PC-9 (cell line): Measurements from ENCODE around the gene LRRC2. TPM values are rescaled to one million over a fixed set of nuclear protein-coding genes. Genes with fewer than 3 reads are reported as not detected.
"Not testable (repeated sequence)": the region's sequence is repeated elsewhere in the genome, so short reads cannot be mapped to it uniquely, and the experiment has no call there.

Source experiments
- BruUV-seq: library from RNA; stranded (reverse); fragments of 400-500 nt; replicated peaks from 2 replicates; lab custom pipeline; 2021; lab: Mats Ljungman, UMichigan
- CTCF ChIA-PET: fragments of 300-600 bp; sonication (Branson Sonifier 250); formaldehyde crosslinking; loops from one replicate; lab custom pipeline; 2022; ENCODE audit warnings: antibody characterized with exemption; lab: Charles Lee
- POLR2A ChIA-PET: fragments of 300-600 bp; sonication (Branson Sonifier 250); formaldehyde crosslinking; loops from one replicate; lab custom pipeline; 2022; ENCODE audit warnings: antibody characterized with exemption; ENCODE audit not compliant: unreplicated experiment; lab: Charles Lee
- DNase-seq, 2 experiments: peaks; one replicate each; pipeline versions ENCODE4 v3.0.0 to v3.0.0-alpha.2; 2015 to 2022; ENCODE audit warnings: mixed read lengths in 1 of 2
- H2AFZ ChIP-seq: fragments of 200-600 bp; sonication (generic); 2 replicates; pipeline ENCODE4 v1.8.1; 2017; ENCODE audit warnings: antibody characterized with exemption
- H3F3A ChIP-seq: fragments of 200-600 bp; sonication (generic); 2 replicates; pipeline ENCODE4 v1.8.1; 2017; ENCODE audit warnings: antibody characterized with exemption, mild to moderate bottlenecking, low read depth; ENCODE audit not compliant: insufficient read depth
- H3K27ac ChIP-seq: fragments of 200-600 bp; sonication (generic); 2 replicates; pipeline ENCODE4 v1.6.1; 2016; ENCODE audit warnings: mixed run types
- H3K27me3 ChIP-seq: fragments of 200-600 bp; sonication (generic); 2 replicates; pipeline ENCODE4 v1.6.1; 2016; ENCODE audit warnings: low read depth, mixed run types; ENCODE audit not compliant: insufficient read depth
- H3K36me3 ChIP-seq: fragments of 200-600 bp; sonication (generic); 2 replicates; pipeline ENCODE4 v1.6.1; 2016; ENCODE audit warnings: low read depth, mixed run types
- H3K4me1 ChIP-seq: fragments of 200-600 bp; sonication (generic); replicated peaks from 2 replicates; pipeline ENCODE4 v1.6.1; 2016; ENCODE audit warnings: mixed run types; ENCODE audit not compliant: insufficient read depth
- H3K4me2 ChIP-seq: fragments of 200-600 bp; sonication (generic); 2 replicates; pipeline ENCODE4 v1.6.1; 2017; ENCODE audit warnings: mixed run types
- H3K4me3 ChIP-seq: fragments of 200-600 bp; sonication (generic); 2 replicates; pipeline ENCODE4 v1.6.1; 2016; ENCODE audit warnings: mixed run types
- H3K79me2 ChIP-seq: fragments of 200-600 bp; sonication (generic); 2 replicates; pipeline ENCODE4 v1.6.1; 2017; ENCODE audit warnings: low read depth, mixed run types
- H3K9me2 ChIP-seq: fragments of 200-600 bp; sonication (generic); 2 replicates; pipeline ENCODE4 v1.8.1; 2017; ENCODE audit warnings: mild to moderate bottlenecking; ENCODE audit not compliant: insufficient read depth
- H3K9me3 ChIP-seq: fragments of 200-600 bp; sonication (generic); 2 replicates; pipeline ENCODE4 v1.8.1; 2016; ENCODE audit warnings: low read depth; ENCODE audit not compliant: insufficient read depth
- H4K20me1 ChIP-seq: fragments of 200-600 bp; sonication (generic); 2 replicates; pipeline ENCODE4 v1.8.1; 2017; ENCODE audit not compliant: insufficient read depth
- EZH2 ChIP-seq: fragments of 200-600 bp; sonication (generic); IDR thresholded peaks from 2 replicates; pipeline ENCODE4 v1.8.0; 2017; ENCODE audit warnings: antibody characterized with exemption, low read depth
- intact Hi-C: fragments of 100-400 bp; cut with micrococcal nuclease; formaldehyde crosslinking; loops from one replicate; pipeline ENCODE4 v1.10.0; 2022; ENCODE audit not compliant: unreplicated experiment
- total RNA-seq: library from RNA; stranded (reverse); gene quantifications from 2 replicates; pipeline ENCODE4 v1.2.3, GENCODE V29; 2021
- TF ChIP-seq, protein P1 (sequence below): fragments of 200-600 bp; sonication (generic); conservative IDR thresholded peaks from 2 replicates; pipeline ENCODE4 v1.6.1; 2017; ENCODE audit warnings: mixed run types, antibody characterized with exemption, mild to moderate bottlenecking, moderate library complexity

The LRRC2 gene
- total RNA-seq, 1 experiment from 2014 or later: 0.22 TPM

DNA sequence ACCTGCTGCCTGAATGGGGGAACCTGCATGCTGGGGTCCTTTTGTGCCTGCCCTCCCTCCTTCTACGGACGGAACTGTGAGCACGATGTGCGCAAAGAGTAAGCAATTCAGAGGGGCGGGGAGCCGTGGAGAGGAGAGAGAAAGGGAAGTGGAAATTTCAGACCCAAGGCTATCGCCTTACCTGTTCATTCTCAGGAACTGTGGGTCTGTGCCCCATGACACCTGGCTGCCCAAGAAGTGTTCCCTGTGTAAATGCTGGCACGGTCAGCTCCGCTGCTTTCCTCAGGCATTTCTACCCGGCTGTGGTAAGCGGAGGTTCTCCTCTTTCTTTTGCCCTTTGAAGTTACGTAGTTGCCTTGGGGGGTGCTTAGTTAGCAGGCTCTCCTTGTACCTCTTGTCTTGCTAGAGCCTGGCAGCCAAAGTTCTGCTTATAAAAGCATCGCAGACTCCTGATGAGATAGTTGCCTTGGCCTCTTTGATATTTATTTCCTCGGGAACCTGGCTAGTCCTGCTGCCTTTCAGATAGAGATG, 13.7 kb upstream of the LRRC2 start:
- no peaks in the 10 kb centered on the region for H3F3A ChIP-seq
- intact Hi-C loops: no loop called here
- no TSS peak for BruUV-seq
- H3K4me2 ChIP-seq: no peak overlapping the region
- H3K36me3 ChIP-seq: no peaks in the 10 kb centered on the region
- no peaks in the 10 kb centered on the region for H4K20me1 ChIP-seq
- ChIA-PET POLR2A (no interaction called here), CTCF (no interaction called here)
- H3K79me2 ChIP-seq: no peaks in the 10 kb centered on the region
- H3K4me1 ChIP-seq: no peaks in the 10 kb centered on the region
- TF ChIP-seq EZH2: no peak
- TF ChIP-seq, protein P1, sequence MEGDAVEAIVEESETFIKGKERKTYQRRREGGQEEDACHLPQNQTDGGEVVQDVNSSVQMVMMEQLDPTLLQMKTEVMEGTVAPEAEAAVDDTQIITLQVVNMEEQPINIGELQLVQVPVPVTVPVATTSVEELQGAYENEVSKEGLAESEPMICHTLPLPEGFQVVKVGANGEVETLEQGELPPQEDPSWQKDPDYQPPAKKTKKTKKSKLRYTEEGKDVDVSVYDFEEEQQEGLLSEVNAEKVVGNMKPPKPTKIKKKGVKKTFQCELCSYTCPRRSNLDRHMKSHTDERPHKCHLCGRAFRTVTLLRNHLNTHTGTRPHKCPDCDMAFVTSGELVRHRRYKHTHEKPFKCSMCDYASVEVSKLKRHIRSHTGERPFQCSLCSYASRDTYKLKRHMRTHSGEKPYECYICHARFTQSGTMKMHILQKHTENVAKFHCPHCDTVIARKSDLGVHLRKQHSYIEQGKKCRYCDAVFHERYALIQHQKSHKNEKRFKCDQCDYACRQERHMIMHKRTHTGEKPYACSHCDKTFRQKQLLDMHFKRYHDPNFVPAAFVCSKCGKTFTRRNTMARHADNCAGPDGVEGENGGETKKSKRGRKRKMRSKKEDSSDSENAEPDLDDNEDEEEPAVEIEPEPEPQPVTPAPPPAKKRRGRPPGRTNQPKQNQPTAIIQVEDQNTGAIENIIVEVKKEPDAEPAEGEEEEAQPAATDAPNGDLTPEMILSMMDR: no peak
- DNase-seq: no peak
- no peaks in the 10 kb centered on the region for H3K9me3 ChIP-seq
- H3K9me2 ChIP-seq: no peaks in the 10 kb centered on the region
- no peak overlapping the region for H2AFZ ChIP-seq
- no peaks in the 10 kb centered on the region for H3K27me3 ChIP-seq
- H3K27ac ChIP-seq: no peak overlapping the region
- H3K4me3 ChIP-seq: no peak overlapping the region

DNA sequence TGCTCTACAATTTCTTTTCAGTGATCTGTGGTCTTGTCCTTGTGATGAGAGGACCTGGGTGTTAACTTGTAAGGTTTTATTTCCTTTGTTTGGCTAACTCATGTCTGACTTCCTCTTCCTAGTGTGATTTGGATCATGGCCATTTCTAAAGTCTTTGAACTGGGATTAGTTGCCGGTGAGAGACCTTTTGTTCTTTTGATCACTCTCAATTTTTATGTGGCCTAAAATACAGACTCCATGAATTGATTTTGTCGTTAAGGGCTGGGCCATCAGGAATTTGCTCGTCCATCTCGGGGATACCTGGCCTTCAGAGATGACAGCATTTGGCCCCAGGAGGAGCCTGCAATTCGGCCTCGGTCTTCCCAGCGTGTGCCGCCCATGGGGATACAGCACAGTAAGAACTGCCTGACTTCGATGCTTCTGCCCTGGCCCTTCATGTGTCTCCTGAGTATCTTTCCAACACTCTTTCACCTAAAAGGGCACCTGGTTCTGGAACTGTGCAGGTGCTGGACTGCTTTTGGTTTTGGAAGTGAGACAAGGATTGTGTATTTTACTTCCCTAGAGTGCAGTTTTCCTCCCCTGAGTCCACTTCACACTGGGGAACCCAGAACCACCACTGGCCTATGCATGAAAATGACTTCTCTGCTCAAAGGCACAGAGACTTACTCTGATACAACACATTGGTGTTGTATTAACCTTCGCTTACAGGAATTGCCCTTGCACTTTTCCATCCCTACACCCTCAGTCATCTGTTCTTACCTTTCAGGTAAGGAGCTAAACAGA, 13.1 kb upstream of the LRRC2 start:
- Histone ChIP-seq H3K4me1 (no peaks in the 10 kb centered on the region), H4K20me1 (no peaks in the 10 kb centered on the region), H3K4me3 (no peak overlapping the region), H2AFZ (no peak overlapping the region), H3F3A (no peaks in the 10 kb centered on the region), H3K4me2 (no peak overlapping the region), H3K27ac (no peak overlapping the region), H3K9me2 (no peaks in the 10 kb centered on the region), H3K79me2 (no peaks in the 10 kb centered on the region), H3K9me3 (no peaks in the 10 kb centered on the region), H3K36me3 (no peaks in the 10 kb centered on the region), H3K27me3 (no peaks in the 10 kb centered on the region)
- no peak for DNase-seq
- BruUV-seq: no TSS peak
- CTCF ChIA-PET: no interaction called here
- TF ChIP-seq, protein P1: no peak
- no peak for TF ChIP-seq EZH2
- POLR2A ChIA-PET: no interaction called here
- intact Hi-C loops: no loop called here

DNA sequence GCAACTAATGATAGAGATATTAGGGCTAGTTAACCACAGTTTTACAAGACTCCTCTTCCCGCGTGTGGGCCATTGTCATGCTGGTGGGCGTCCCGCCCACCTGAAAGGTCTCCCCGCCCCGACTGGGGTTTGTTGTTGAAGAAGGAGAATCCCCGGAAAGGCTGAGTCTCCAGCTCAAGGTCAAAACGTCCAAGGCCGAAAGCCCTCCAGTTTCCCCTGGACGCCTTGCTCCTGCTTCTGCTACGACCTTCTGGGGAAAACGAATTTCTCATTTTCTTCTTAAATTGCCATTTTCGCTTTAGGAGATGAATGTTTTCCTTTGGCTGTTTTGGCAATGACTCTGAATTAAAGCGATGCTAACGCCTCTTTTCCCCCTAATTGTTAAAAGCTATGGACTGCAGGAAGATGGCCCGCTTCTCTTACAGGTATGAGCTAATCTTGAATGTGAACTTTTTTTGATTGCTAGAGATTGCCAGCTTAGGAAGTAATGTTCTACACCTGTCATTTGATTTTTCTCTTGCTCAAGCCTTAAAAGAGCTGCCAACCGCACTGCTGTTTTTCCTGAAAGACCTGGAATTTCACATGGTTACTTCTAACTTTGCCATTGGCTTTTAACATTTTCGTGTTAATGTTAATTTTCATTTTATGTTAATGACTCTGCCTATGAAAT, 11.6 kb upstream of the LRRC2 start:
- H3K9me2 ChIP-seq, H3K9me3 ChIP-seq, H3K79me2 ChIP-seq, intact Hi-C loops, H3K36me3 ChIP-seq, BruUV-seq, H2AFZ ChIP-seq, H3K4me1 ChIP-seq, CTCF ChIA-PET, H3K27ac ChIP-seq, H3K4me3 ChIP-seq, H4K20me1 ChIP-seq, DNase-seq, POLR2A ChIA-PET, H3F3A ChIP-seq, H3K4me2 ChIP-seq, H3K27me3 ChIP-seq: not testable (repeated sequence)
